ENCODE results near the gene CLNS1A.

CLNS1A gene

GRCh38 chr11:77593883-77594282 is 43.7 kb downstream of the CLNS1A start:
- no peaks in the 10 kb centered on the region for H3K36me3 ChIP-seq
- no peak for DNase-seq
- H3K27ac ChIP-seq = no peak overlapping the region
- H3K27me3 ChIP-seq (ENCODE audit: insufficient read depth, low read depth, severe bottlenecking) = no peaks in the 10 kb centered on the region
- H3K4me3 ChIP-seq (ENCODE audit: low read depth, low read length) = no peak overlapping the region
- TF ChIP-seq CTCF (IDR thresholded peaks at IDR 0.05; ENCODE audit: low read depth, low read length) = no peak
- H3K9me3 ChIP-seq (ENCODE audit: severe bottlenecking) = no peaks in the 10 kb centered on the region

GRCh38 chr11:77592727-77593126 is 44.9 kb downstream of the CLNS1A start:
- no peaks in the 10 kb centered on the region for H3K27me3 ChIP-seq (ENCODE audit: insufficient read depth, low read depth, severe bottlenecking)
- no peak overlapping the region for H3K27ac ChIP-seq
- H3K36me3 ChIP-seq = no peaks in the 10 kb centered on the region
- no peak for DNase-seq
- TF ChIP-seq CTCF (IDR thresholded peaks at IDR 0.05; ENCODE audit: low read depth, low read length) = no peak
- H3K4me3 ChIP-seq (ENCODE audit: low read depth, low read length) = no peak overlapping the region
- no peaks in the 10 kb centered on the region for H3K9me3 ChIP-seq (ENCODE audit: severe bottlenecking)

GRCh38 chr11:77590194-77590782 is 47.3 kb downstream of the CLNS1A start:
- Histone ChIP-seq H3K9me3 (ENCODE audit: severe bottlenecking) (no peaks in the 10 kb centered on the region), H3K27ac (peak overlapping the region; percentile 83), H3K27me3 (ENCODE audit: insufficient read depth, low read depth, severe bottlenecking) (no peaks in the 10 kb centered on the region), H3K4me3 (ENCODE audit: low read depth, low read length) (peak overlapping the region; percentile 86), H3K36me3 (no peaks in the 10 kb centered on the region)
- no peak for TF ChIP-seq CTCF (IDR thresholded peaks at IDR 0.05; ENCODE audit: low read depth, low read length)
- peak; percentile 23 for DNase-seq

- Histone ChIP-seq H3K27me3 (ENCODE audit: insufficient read depth, low read depth, severe bottlenecking) (no peaks in the 10 kb centered on the region), H3K27ac (peak within 1 kb of the TSS; percentile 83), H3K36me3 (no peaks in the 10 kb centered on the region), H3K4me3 (ENCODE audit: low read depth, low read length) (peak within 1 kb of the TSS; percentile 86), H3K9me3 (ENCODE audit: severe bottlenecking) (no peaks in the 10 kb centered on the region)
- DNase-seq = peak; percentile 91
- TF ChIP-seq CTCF (IDR thresholded peaks at IDR 0.05; ENCODE audit: low read depth, low read length) = 0 out of 2 replicates have a peak, but pooled peaks have one; percentile 1
These were observed 47.9 kb downstream of the CLNS1A start, which contains the start of gene AQP11 for GRCh38 chr11:77589521-77590193. Gene AQP11 (plus strand): TSS chr11:77589953. CDS start chr11:77589993, 40 bp downstream.

- Histone ChIP-seq H3K9me3 (ENCODE audit: severe bottlenecking) (no peaks in the 10 kb centered on the region), H3K36me3 (no peaks in the 10 kb centered on the region), H3K4me3 (ENCODE audit: low read depth, low read length) (peak overlapping the region; percentile 86), H3K27ac (peak overlapping the region; percentile 83), H3K27me3 (ENCODE audit: insufficient read depth, low read depth, severe bottlenecking) (no peaks in the 10 kb centered on the region)
- TF ChIP-seq CTCF (IDR thresholded peaks at IDR 0.05; ENCODE audit: low read depth, low read length) = no peak
- DNase-seq = no peak
These were observed 48.4 kb downstream of the CLNS1A start for GRCh38 chr11:77589181-77589520.
